ENCODE data around the gene PLEKHA4. TPM values are rescaled to one million over a fixed set of nuclear protein-coding genes. Genes with fewer than 3 reads are reported as not detected.
"Not testable (repeated sequence)": the region's sequence is repeated elsewhere in the genome, so short reads cannot be mapped to it uniquely, and the experiment has no call there.

PLEKHA4 gene
- polyA plus RNA-seq, 1 experiment = 7.1 TPM

- H3K9me3 ChIP-seq (ENCODE audit: control insufficient read depth, insufficient read depth, low read length) = no peaks in the 10 kb centered on the region; the same call in 1 of the 2 replicates
- H3K4me3 ChIP-seq (ENCODE audit: low read depth, low read length) = no peak overlapping the region
- POLR2A ChIA-PET = interaction anchor here (0.6 to 2.0 kb wide), 2 partner anchors 34 to 38 kb away, joined by 4 read pairs; partner anchors contain the start of gene PPP1R15A
- no peak overlapping the region for H3K27ac ChIP-seq (ENCODE audit: low read depth, low read length)
- TF ChIP-seq CTCF (IDR thresholded peaks at IDR 0.05; ENCODE audit: low read depth, low read length) = no peak
- CTCF ChIA-PET = no interaction called here
- DNase-seq (ENCODE audit: low read depth, low spot score) = no peak
- no peaks in the 10 kb centered on the region for H3K27me3 ChIP-seq (ENCODE audit: control insufficient read depth, insufficient read depth, low read length)
These were observed 37.2 kb upstream of the PLEKHA4 start for GRCh38 chr19:48905664-48906063.

- H3K27ac ChIP-seq (ENCODE audit: low read depth, low read length); H3K27me3 ChIP-seq (ENCODE audit: control insufficient read depth, insufficient read depth, low read length); H3K4me3 ChIP-seq (ENCODE audit: low read depth, low read length); DNase-seq (ENCODE audit: low read depth, low spot score); CTCF ChIA-PET; POLR2A ChIA-PET; H3K9me3 ChIP-seq (ENCODE audit: control insufficient read depth, insufficient read depth, low read length): not testable (repeated sequence)
These were observed 35.4 kb upstream of the PLEKHA4 start for GRCh38 chr19:48903788-48904187.

- CTCF ChIA-PET = interaction anchor here (1.3 kb wide), 1 partner anchor 91 kb away, joined by 6 read pairs; the partner anchor contains the start of genes GYS1 and RUVBL2
- H3K27me3 ChIP-seq (ENCODE audit: control insufficient read depth, insufficient read depth, low read length); H3K9me3 ChIP-seq (ENCODE audit: control insufficient read depth, insufficient read depth, low read length); DNase-seq (ENCODE audit: low read depth, low spot score); POLR2A ChIA-PET; H3K27ac ChIP-seq (ENCODE audit: low read depth, low read length); H3K4me3 ChIP-seq (ENCODE audit: low read depth, low read length): not testable (repeated sequence)
These were observed 33.9 kb upstream of the PLEKHA4 start for GRCh38 chr19:48902291-48902690.

DNA sequence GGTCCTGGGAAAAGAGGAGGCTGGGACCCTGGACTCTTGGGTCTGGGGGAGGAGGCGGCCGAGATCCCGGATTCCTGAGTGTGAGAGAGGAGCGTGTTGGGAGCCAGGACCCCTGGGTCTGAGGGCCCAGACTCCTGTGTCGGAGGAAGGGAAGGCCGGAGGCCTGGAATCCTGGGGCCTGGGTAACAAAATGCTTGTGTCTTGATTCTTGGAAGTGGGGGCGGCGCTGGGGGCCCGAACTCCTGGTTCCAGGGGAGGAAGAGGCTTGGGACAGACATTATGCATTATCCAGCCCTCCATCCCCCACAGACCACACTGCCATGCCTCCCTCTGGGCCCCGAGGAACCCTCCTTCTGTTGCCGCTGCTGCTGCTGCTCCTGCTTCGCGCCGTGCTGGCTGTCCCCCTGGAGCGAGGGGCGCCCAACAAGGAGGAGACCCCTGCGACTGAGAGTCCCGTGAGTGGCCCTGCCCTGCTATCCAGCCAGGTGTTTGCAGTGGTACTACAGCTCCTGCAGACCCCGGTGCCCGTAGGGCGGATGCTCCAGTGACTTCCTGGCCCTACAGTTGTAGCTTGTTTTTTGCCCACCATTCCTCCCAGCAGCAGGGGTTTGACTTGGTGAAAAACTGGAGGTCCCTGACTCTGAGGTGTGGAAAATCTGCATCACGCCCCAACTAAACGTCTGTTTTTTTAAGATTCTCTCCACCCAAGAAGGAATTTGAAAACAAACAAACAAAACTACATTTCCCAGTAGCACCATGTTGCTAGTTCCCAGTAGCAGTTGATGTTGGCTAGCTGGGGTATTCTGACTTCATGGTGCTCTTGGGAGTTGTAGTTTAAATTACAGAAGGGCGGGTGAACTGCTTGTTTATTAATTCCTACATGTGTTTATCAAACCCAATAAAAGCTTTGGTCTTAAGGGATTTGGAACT is 32.3 kb upstream of the PLEKHA4 start:
- no peaks in the 10 kb centered on the region; the same call in 1 of the 2 replicates for H3K9me3 ChIP-seq (ENCODE audit: control insufficient read depth, insufficient read depth, low read length)
- H3K27me3 ChIP-seq (ENCODE audit: control insufficient read depth, insufficient read depth, low read length) = no peaks in the 10 kb centered on the region
- CTCF ChIA-PET = interaction anchor here (0.7 to 2.2 kb wide), 4 partner anchors 22 to 93 kb away, joined by 3 to 9 read pairs (median 4); partner anchors contain the start of gene RUVBL2
- no peak for DNase-seq (ENCODE audit: low read depth, low spot score)
- peak overlapping the region; percentile 94 for H3K4me3 ChIP-seq (ENCODE audit: low read depth, low read length)
- POLR2A ChIA-PET = interaction anchor here (1.0 to 2.6 kb wide), 9 partner anchors 21 to 70 kb away, joined by 4 to 19 read pairs (median 7); partner anchors contain the start of genes BAX, FTL and PPP1R15A
- H3K27ac ChIP-seq (ENCODE audit: low read depth, low read length) = peak overlapping the region; percentile 83
- no peak for TF ChIP-seq CTCF (IDR thresholded peaks at IDR 0.05; ENCODE audit: low read depth, low read length)

DNA sequence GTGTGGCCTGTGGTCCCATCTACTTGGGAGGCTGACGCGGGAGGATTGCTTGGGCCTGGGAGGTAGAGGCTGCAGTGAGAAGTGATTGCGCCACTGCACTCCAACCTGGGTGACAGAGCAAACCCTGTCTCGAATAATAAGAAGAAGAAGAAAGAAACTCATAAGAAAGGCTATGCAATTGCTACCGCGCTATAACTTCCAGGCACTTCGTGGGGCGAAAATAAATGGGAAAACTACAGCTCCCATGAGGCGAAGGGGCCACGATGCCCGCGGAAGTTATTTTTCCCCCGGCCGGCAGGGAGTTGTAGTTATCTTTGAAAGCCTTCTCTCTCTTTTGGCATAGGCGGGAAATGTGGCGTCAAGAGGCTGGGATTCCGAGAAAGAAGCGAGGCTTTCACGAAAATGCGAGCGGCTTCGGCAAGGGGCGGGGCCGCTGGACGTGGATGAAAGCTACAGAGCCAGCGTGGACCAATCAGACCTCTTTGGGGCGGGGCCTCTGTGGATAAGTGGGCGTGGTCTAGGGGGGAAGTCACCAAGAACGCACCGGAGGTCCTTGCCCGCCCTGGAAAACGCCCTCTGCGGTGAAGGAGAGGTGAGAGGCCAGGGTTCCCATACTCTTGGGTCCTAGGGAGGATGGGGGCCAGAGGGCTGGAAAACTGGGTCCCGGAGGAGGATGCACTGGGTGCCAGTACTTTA is 31.5 kb upstream of the PLEKHA4 start, which contains the start of gene NUCB1:
NUCB1 (plus strand) TSS at position 532 of the 696 bp plus-strand sequence. CDS start 485 bp downstream, outside the sequence.
- Histone ChIP-seq H3K27me3 (ENCODE audit: control insufficient read depth, insufficient read depth, low read length) (no peaks in the 10 kb centered on the region), H3K27ac (ENCODE audit: low read depth, low read length) (peak within 1 kb of the TSS; percentile 84), H3K4me3 (ENCODE audit: low read depth, low read length) (peak within 1 kb of the TSS; percentile 94), H3K9me3 (ENCODE audit: control insufficient read depth, insufficient read depth, low read length) (no peaks in the 10 kb centered on the region; the same call in 1 of the 2 replicates)
- peak; percentile 45 for TF ChIP-seq CTCF (IDR thresholded peaks at IDR 0.05; ENCODE audit: low read depth, low read length)
- DNase-seq (ENCODE audit: low read depth, low spot score) = peak; percentile 96
- ChIA-PET POLR2A (interaction anchor here (0.9 to 2.6 kb wide), 10 partner anchors 20 to 71 kb away, joined by 4 to 19 read pairs (median 7); partner anchors contain the start of genes BAX, FTL and PPP1R15A), CTCF (interaction anchor here (1.1 to 2.2 kb wide), 2 partner anchors 22 to 71 kb away, joined by 3 to 9 read pairs; no protein-coding TSS in a partner anchor)

- H3K27me3 ChIP-seq (ENCODE audit: control insufficient read depth, insufficient read depth, low read length) = not testable (repeated sequence)
These were observed 31.0 kb upstream of the PLEKHA4 start for GRCh38 chr19:48899386-48899749.

More at GRCh38 chr19:48899386-48899749, 31.0 kb upstream of the PLEKHA4 start:
- ChIA-PET POLR2A (interaction anchor here (0.9 to 2.6 kb wide), 9 partner anchors 19 to 71 kb away, joined by 4 to 19 read pairs (median 7); partner anchors contain the start of genes FTL and PPP1R15A), CTCF (interaction anchor here (2.2 kb wide), 1 partner anchor 71 kb away, joined by 9 read pairs; no protein-coding TSS in a partner anchor)
- DNase-seq (ENCODE audit: low read depth, low spot score); H3K9me3 ChIP-seq (ENCODE audit: control insufficient read depth, insufficient read depth, low read length): not testable (repeated sequence)
- peak overlapping the region; percentile 94 for H3K4me3 ChIP-seq (ENCODE audit: low read depth, low read length)
- peak overlapping the region; percentile 84 for H3K27ac ChIP-seq (ENCODE audit: low read depth, low read length)
